NCI-H510A (cell line): ENCODE results near the gene TCF20.

Experiments used
- DNase-seq: peaks from one replicate; lab custom pipeline; 2025; lab: John Stamatoyannopoulos, UW

Gene TCF20

DNA sequence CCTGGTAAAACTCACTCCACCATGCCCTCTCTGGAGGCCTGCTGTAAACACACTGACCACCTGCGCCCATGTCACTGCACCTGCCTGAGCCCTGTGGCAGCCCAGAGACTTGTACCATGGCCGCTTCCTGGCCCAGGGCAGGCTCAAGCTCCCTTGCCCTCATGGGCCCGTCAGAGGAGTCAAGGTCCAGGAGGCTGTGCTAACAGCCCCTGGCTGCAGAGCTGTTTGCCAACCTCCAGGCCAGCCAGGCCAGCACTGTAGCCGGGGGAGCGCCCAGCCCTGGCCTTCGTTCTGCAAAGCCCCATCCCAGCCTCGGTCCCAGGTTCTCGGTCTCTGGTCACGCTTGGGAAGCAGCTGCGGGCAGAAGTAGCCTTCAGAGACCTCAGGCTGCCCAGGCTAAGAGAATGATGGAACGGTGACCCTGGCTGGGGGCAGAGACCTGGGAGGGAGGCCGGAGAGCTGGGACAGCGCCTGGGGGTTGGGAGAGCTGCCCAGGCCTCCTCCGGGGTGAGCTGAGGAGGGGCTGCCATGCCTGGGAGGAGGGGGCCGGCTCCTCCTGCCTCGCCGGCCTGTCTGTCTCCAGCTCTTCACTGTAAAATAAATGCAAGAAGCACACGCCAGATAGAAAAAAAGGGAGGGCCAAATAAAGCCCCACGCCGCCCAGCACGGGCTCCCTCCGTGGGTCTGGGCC, 11.9 kb upstream of the TCF20 start:
- DNase-seq, result no peak

DNA sequence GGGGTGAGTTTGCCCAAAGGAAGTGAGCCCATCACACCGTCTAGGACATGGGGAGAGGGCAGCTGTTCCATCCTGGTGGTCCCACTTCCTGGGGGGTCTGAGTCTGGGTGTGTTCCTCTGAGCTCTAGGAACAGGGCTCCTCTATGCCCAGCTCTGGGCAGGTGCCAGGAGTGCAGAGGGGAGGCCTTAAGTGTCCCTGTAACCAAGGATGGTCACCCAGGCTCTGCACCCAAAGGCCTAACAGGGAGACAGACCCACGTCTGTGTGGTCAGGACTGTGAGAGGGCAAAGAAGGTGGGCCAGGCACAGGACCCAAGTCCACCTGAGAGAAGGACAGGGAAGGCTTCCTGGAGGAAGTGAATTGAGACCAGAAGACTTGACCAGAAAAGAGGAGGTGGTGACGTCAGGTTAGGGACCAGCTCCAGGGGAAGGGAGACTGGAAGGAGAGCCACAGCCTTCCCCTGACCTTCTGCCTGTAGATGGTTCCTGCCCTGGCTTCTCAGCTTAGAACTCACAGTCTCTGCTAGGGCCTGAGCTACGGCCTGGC, 11.3 kb upstream of the TCF20 start:
- DNase-seq, result no peak

GRCh38 chr22:42281284-42281683, 10.8 kb upstream of the TCF20 start:
- no peak for DNase-seq

GRCh38 chr22:42280836-42281235, 10.4 kb upstream of the TCF20 start:
- DNase-seq, result no peak

- DNase-seq, result no peak
Observed at GRCh38 chr22:42280140-42280539, 9.7 kb upstream of the TCF20 start.

DNA sequence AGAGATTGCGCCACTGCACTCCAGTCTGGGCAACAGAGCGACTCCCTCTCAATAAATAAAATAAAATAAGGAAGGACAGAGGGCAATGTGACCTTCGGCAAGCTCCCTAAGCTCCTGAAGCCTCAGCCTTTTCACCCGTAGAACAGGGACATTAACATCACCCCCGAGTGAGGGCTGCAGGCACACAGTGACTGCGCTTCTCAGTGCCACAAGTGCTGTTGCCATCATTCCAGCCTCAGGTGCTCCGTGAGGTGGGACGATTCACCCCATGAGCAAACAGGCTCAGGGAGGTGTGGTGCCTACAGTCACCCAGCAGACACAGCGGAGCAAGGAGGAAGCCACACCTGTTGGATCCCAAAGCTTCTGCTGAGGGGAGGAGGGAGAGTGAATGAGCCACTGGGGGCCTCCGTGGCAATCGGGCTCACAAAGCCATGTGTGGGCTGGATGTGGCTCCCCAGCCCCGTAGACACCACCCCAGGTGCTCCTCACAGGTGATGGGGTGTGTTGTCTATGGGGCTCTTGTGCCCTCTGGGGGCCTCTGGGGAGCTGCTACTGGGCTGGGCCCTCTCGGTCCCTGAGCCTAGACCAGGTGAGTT, 9.1 kb upstream of the TCF20 start:
- no peak for DNase-seq

DNA sequence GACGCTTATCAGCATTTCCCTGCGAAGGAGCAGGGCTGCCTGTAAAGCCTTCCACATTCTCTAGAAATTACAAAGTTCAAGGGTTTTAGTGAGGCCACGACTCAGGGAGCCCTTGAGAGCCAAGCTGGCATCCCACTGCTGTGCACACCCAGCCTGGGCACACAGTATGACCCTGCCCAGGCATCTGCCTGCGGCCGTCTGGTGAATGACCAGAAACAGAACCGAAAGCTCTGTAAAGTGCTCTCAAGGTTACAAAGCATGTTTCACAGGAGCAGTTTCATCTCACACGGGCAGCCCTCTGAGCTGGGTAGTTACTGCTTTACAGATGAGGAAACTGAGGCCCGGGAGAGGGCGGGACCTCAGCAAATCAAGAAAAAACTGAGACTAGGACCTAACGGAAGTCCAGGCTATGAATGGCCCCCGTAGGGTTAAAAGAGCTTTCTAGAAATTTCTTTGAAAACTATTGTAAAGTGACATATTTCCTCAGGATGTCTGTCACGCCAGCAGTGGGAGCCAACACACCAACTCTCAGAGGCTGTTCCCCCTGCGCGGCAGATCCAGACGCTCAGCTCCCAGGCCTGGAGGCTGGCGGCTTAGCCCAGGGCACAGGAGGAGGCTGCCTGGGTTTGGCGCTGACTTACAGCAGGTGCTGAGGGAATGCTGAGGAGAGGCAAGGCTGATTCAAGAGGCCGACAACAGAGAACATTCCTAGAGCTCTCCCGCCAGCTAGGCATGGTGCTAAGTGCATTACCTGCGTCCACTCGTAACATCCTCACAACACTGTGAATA, 7.7 kb upstream of the TCF20 start:
- DNase-seq, result no peak

DNA sequence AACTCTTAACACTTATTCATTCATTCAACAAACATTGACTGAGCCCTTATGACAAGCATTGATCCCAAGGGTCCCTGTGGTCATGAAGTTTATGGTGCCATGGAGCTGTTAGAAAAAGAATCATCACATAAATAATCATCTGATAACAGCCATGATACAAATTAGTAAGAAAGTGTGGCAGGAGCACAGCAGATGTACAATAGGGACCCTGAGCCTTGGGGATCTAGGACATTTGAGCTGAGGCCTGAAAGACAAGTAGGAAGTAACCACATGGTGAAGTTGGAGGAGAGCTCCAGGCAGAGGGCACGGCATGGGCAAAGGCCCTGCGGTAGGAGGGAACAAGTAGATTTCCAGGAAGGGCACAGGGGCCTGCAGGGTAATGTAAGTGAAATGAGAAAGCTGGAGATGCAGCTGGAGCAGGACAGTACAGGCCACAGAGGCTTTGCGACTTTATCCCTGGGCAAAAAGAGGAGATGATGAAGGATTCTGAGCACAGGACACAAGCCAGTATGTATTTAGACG, 6.8 kb upstream of the TCF20 start:
- DNase-seq, result no peak

DNA sequence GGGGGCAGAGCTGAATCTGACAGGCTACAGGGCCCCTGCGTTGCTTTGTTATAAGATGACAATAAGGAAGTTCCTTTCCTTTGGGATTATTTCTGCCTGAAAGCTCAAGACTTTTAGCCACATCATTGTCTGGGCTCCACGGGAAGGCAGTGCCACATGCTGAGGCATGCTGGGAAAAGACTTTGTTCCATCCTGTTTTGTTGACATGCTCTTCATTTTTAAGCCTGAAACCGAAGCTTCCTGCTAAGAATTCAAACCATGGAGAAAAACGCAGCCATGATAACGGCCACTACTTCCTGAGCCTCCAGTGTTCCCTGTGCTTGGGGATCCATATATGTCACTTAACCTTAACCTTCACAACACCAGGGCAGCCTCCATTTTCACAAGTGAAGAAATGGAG, 5.5 kb upstream of the TCF20 start:
- no peak for DNase-seq

- no peak for DNase-seq
Observed at GRCh38 chr22:42275176-42275575, 4.7 kb upstream of the TCF20 start.

DNA sequence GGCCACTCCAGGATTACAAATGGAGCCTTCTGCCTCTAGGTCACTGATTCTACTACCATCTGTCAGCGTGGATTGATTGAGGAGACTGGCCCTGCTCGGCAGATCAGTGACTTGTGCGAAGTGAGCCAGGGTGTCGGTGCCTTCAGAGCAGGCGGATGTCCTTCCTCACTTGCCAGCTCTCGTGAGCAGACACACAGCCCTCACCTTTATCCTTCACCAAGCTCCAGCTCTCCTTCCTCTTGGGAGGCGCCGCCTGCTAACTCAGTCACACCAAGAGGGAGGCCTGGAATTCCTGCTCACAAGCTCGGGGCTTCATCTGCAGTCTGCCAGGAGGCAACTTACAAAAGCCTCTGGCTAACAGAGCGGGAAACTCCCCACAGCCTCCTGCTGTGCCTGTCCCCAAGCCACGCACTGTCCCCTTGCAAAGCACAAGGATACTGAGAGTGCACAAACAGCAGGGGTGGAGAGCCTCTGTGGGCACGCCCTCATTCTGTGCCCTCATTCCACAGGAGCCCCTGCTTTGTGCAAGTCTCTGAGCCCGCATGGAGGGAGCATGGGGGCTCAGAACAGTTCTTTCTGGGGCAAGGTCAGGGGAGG, 3.5 kb upstream of the TCF20 start:
- DNase-seq, result no peak

- no peak for DNase-seq
Observed at GRCh38 chr22:42272431-42272999, 2.1 kb upstream of the TCF20 start.

DNA sequence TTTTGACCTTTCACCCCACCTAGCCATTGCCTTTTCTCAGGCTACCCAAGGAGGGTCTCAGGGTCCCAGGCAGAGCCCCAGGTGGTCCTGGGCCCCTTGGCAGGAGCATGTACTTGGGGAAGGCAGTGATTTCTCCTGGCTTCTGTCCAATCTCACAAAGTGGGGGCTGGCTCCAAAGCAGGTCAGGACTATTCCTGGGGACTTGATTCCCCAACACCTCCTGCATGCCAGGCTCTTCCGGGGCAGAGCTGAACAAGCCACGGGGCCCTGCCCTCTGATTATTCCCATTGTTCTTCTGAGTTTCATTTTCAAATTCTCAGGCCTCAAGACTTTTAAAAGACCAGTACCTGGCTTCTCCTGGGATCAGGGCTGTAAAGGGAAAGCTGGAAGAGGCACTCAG, 1.5 kb upstream of the TCF20 start:
- no peak for DNase-seq

DNA sequence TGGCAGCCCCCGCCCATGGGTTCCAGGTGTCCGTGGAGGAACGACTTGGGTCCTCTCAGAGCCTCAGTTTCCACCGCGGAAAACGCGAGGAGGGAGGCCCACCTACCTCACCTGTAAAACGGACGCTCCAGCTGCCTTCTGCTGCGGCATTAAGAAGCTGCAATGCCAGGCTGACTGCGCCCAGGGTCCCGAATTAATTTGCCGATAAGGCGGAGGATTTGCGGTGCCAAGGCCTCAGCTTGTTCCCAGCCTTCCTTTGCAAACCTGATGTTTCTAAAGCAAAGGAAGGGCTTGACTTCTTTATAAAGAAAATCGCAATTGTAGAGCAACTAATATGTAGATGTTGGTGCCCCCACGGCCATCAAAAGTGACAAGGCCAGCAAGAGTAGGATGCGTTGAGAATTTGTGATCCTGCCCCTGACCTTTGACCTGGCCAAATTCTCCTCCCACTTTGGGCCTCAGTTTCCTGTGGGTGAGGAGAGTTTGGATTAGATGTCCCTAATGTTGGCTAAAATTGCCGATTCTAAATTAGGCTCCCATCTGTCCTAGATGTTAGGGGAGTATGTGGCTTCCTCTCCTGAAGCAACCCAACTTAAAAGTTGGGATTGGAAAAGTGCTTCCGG, 849 bp upstream of the TCF20 start:
- DNase-seq, result no peak

DNA sequence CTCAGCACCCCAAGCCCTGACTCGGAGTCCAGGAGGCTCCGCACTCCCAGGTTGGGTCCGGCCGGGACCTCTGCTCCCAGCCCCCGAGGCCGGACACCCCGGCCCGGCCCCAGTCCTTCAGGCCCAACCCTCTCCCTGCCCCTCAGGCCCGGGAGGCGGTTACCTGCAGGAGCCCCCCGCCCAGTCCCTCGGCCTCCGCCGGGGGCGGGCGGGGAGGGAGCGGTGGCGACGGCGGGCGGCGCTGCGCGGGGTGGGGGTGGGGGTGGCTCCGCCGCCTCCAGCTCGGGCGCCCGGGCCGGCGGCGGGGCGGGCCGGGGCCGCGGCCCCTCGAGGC, 310 bp downstream of the TCF20 start:
- DNase-seq, result peak; percentile 41

DNA sequence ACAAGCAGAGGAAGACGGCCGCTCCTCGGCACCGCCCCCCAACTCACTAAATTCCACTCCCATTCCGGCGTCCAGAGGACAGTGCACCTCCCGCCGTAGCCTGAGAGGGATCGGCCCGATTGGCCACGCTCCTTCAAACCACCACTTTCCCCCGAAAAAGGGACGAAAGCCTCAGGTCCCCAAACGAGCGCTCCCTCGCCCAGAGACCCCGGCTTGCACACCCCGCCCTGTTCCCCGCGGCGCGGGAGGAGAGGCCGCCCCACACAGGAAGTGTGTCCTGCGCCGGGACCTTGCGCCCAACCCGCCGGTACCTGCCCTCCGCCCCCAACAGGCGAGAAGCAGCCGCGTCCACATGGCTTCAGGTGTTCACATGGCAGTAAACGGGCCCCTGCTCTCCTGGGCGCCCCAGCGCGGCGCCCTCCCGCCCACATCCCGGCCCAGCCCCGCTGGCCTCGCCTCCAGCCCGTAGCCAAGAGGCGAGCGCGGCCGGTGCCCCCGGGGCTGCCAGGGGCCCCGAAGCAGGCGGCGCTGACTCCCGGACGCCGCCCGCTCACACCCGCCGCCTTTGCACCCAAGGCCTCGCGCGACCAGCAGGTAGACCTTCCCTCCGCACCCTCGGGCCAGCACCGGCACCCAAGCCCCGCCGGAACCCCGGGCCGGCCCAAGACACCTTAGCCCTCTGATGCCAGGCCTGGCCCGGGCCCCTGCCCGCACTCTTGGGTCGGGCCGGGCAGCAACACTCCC, 849 bp downstream of the TCF20 start:
- peak; percentile 51 for DNase-seq

GRCh38 chr22:42268852-42269410, 1.5 kb downstream of the TCF20 start:
- no peak for DNase-seq

DNA sequence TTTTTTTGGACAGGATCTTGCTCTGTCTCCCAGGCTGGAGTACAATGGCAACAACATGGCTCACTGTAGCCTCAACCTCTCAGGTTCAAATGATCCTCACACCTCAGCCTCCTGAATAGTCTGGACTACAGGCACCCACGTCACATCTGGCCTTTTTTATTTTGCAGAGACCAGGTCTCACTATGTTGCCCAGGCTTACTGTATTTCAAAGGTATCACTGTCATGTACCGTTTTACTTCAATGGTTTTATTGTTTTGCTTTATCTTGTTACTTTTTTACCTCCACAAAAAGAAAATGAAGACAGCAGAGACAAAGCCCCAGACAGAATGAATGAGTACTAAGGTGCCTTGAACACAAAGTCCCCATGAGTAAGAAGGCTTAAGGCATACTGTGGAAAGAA, 5.1 kb downstream of the TCF20 start:
- no peak for DNase-seq

DNA sequence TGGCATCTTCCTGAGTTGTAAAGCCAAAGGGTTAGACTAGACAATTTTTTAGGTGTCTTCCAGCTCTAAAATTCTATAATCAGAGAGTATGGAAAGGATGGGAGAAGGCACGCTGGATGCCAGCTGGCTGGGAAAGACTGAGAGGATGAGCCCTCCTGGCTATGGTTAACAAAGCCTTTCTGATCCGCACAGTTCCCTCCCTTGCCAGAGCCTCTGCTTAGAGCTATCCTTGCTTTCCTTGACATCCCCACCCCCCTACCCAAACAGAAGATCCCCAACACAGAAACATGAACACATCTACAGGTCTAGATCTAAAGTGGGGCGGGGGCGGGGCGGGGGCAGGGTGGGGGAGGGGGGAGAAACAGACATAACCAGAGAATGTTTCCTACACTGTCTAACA, 6.5 kb downstream of the TCF20 start:
- no peak for DNase-seq

DNA sequence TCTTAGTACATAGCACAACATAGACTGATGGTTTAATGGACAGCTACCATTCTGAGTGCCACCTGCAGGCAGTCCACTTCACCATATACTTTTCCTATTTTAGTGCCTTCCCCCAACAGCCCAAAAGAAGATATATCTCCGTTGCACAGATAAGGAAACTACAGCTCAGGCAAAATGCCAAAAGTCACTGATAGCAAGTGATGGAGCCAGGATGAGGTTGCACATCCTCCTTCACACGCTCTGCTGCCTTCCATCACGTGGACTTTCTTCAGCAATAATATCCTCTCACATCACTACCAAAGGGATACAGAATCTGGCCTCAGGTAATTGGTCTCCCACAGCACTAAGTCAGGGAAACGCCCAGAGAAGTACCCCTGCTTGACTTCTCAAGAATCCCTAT, 7.5 kb downstream of the TCF20 start:
- no peak for DNase-seq

GRCh38 chr22:42261296-42261695, 9.2 kb downstream of the TCF20 start:
- DNase-seq, result no peak
